Measurements from ENCODE around the gene CGB2.
"Not testable (repeated sequence)": the region's sequence is repeated elsewhere in the genome, so short reads cannot be mapped to it uniquely, and the experiment has no call there.

Gene CGB2

DNA sequence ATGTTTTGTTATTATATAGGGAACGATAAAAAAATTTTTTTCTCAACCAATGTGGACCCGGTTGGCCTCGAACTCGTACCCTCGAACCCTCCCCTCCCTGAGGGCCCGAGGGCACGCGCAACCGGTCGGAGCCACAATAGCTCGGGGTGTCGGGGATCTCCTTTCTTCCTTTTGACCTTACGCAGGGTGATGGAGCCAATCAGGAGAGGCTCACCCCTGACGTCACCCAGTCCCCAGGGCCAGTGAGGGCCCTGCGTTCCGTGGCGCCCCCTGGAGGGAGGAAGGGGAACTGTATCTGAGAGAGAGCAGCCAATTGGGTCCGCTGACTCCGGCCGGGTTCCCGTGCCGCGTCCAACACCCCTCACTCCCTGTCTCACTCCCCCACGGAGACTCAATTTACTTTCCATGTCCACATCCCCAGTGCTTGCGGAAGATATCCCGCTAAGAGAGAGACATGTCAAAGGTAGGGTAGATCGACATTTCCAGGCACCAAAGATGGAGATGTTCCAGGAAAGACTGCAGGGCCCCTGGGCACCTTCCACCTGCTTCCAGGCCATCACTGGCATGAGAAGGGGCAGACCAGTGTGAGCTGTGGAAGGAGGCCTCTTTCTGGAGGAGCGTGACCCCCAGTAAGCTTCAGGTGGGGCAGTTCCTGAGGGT is at the start of gene CGB2:
Gene CGB2, plus strand, starts transcription at position 249 of the 660 bp plus-strand sequence. Its CDS starts 206 bp downstream, at position 455.
- not testable (repeated sequence) for DNase-seq (ENCODE audit: low read depth in 2 of 2)

DNA sequence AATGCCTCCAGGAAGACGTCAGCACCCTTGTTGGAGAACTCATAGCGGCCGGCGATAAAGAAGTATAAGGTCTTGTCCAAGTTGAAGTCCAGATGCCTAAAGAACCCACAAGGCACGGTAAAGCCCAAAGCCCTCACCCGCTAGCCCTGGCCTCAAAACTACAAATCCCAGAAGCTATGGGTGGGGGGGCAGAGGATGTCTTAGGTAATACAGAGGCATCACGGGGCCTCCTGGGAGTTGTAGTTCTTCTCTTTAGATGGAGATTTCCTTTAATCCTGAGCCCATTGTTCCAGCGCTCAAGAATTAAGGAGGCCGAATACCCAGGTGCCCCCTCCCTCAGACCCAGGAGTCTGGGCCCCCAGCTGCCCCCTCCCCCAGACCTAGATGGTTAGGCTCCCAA is 49.4 kb upstream of the CGB2 start:
- no peak for DNase-seq (ENCODE audit: low read depth in 2 of 2)

DNA sequence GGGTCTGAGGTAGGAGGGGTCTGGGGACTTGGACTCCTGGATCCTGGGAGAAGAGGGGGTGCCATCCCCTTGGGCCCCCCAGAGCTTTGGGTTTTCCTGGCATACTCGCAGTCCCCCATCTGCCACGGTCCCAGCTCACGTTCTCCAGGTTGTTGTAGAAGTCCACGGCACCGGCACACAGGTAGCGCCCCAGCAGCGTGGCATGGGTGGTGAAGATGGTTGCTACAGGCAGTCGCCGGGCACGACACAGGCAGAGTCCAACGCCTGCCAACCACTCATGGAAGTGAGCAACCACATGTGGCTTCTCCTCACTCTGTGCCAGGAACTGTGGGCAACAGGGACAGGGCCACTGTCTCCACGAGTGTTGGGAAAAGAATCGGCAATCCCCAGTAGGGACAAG is 46.0 kb upstream of the CGB2 start:
- no peak for DNase-seq (ENCODE audit: low read depth in 2 of 2)

DNA sequence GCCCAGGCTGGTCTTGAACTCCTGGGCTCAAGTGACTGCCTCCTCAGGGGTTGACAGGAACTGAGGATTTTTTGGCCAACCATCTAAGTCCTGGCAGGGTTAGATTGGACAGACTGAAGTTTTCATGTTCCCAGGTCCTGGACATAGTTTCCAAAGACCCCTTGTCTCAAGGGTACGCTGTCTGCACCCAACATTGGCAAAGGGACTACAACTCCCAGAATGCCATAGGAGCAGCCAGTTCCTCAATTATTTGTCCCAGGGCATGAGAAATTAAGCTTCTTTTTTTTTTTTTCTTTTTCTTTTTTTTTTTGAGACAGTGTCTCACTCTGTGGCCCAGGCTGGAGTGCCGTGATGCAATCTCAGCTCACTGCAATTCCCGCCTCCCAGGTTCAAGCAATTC is 45.5 kb upstream of the CGB2 start:
- no peak for DNase-seq (ENCODE audit: low read depth in 2 of 2)

DNA sequence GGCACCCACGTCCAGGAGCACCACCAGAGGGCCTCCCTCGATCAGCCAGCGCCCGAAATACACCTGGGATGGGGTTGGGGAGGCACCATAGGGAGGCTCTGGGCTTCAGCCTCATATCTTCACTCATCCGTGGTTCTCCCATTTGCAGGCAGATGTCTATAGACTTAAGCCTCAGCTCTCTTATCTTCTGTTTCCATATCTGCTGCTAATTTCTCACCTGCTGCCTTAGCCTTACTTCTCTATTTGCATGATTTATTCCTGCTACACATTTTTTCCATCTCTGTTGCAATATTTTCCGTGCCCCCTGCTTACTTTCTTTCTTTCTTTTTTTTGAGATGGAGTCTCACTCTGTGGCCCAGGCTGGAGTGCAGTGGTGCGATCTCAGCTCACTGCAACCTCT is 44.4 kb upstream of the CGB2 start:
- no peak for DNase-seq (ENCODE audit: low read depth in 2 of 2)

DNA sequence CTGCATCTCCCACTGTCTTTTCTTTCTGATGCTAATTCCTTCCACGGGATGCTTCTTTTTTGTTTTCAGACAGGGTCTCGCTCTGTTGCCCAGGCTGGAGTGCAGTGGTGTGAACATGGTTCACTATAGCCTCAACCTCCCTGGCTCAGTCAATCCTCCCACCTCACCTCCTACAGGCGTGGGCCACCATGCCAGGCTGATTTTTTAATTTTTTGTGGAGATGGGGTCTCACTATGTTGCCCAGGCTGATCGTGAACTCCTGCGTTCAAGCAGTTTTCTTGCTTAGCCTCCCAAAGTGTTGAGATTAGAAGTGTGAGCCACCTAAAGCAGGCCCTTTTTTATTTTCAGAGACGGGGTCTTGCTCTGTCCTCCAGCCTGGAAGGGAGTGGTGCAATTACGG is 43.4 kb upstream of the CGB2 start:
- no peak for DNase-seq (ENCODE audit: low read depth in 2 of 2)

DNA sequence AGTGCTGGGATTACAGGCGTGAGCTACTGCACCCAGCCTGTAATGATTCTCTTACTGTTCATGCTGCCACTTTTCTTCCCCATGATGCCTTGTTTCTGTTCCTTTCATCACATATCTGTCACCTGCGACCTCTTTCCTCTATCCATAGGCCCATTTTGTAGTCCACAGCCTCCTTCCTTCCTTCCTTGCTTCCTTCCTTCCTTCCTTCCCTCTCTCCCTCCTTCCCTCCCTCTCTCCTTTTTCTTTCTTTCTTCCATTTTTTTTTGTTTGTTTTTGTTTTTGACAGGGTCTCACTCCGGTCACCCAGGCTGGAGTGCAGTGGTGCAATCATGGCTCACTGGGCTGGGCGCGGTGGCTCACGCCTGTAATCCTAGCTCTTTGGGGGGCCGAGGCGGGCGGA is 42.8 kb upstream of the CGB2 start:
- DNase-seq (ENCODE audit: low read depth in 2 of 2) = no peak

DNA sequence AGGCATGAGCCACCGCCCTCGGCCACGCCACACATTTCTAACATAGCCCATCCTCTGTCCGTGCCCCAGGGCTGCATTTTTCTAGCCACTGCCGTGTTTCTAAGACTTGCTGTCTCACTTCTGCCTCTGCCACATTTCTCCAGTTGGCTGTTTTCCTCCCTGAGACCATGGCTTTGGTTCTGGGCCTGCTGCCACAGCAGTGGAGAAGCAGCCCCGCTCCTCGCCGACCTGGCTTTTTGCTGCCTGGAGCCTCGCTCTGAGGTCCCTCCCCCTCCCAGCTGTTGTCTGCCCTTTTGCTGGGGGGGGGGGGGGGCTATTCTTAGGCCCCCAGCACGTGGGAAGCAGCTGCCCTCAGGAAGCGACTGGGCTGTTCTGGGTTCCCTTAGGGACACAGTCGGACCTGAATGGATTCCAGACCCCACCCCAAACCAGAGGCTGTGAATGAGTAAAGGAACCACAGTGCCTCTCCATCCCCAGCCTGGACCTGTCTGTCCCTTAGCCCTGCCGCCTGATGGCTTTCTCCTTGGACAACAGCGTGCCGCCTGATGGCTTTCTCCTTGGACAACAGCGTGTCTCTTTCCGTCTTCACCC is 41.9 kb upstream of the CGB2 start:
- no peak for DNase-seq (ENCODE audit: low read depth in 2 of 2)

DNA sequence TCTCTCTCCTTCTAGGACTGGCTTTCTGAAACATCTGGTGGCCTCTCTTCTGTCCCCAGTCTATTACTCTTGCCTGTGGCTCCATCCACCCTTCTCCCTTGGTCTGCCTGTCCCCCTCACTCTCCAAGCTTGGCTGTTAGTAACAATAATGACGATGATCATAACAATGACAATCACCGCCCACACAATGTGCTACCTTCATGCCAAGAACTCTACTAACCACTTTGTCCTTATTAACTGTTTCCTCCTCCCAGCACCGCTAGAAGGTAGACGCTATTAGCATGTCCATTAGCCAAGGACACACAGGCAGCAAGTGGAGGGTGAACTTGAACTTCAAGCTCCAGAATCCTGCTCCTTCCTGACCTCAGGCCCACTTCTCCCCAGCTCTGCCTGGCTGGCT is 41.3 kb upstream of the CGB2 start:
- DNase-seq (ENCODE audit: low read depth in 2 of 2) = no peak

DNA sequence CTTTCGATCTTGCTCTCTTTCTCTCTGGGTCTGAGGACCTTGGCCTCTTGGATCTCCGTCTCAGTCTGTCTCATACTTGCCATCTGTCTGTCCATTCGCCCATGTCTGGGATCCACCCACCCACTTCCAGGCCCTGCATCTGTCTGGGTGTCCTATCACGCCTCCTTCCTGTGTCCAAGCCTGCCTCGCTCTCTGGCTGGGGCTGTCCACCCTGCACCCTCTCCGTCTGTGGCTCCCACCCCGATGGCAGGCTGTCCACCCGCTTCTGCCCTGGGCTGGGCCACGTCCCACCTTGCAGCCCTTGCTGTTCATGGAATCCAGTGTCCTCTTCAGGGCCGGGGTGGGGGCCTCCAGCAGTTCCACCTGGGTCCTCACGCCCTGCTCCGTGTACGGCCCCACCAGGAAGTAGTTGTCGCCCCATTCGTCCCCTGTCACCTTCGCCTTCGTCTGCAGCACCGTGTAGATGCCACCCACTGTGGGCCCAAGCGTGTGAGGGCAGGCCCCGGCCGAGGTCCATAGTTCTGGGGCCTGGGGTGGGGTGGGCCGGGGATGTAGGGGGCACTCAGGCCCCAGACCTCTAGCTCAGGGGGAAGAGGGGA is 40.6 kb upstream of the CGB2 start:
- no peak for DNase-seq (ENCODE audit: low read depth in 2 of 2)

DNA sequence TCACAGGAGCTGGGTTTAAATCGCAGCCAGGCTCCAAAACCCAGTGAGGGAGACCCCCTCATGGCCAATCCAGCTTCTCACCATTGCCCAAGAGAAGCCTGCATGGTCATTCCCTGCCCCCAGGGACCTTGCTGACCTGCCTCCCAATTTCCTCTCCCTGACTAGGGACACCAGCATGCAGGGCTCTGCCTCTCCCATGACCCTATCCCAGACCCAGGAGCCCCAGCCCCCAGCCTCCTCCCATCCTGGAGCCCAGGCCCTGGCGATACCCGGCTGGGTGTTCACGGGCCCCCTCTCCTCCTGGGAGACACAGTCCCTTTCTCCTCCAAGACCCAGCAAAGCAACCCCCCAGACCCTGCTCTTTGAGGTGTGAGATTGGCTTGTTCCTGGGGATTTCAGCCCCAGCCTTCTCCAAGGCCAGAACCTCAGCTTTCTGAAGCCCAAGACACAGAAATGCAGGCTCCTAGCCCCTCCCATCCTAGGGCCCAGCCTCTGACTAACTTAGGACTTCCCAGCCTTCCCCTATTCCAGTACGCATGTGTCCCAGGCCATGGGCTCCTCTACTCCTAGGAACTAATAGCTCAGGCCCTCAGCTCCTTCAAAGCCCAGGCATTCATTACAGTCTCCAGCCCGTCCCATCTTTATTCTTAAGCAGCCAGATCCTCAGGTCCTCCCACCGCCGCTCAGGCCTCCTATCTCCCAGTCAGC is 39.7 kb upstream of the CGB2 start:
- no peak for DNase-seq (ENCODE audit: low read depth in 2 of 2)

DNA sequence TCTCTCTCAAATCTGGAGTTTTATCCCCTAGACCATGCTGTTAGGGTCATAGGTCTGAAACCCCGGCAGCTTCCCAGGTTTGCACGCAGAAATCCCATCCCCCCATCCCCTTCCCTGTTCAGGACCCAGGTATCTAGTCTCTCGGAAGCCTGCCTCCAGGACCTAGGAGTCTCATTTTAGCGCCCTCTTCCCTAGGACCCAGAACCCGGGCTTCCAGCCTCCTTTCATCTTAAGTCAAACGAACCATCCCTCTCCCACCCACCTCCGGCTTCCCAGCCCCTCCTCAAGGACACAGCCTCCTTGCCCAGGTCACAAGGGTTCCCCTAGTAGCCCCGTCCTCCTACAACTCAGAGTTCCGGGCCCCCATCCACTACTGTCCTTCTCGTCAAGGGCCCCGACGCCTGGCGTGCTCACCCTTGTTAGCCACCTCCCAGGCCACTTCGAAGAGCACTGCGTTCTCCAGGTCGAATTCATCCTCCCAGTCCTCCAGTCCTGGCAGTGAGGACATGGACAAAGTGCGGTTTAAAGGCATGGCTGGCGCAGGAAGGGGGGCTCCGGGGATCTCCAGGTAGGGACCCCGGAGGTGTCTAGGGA is 39.0 kb upstream of the CGB2 start:
- no peak for DNase-seq (ENCODE audit: low read depth in 2 of 2)

DNA sequence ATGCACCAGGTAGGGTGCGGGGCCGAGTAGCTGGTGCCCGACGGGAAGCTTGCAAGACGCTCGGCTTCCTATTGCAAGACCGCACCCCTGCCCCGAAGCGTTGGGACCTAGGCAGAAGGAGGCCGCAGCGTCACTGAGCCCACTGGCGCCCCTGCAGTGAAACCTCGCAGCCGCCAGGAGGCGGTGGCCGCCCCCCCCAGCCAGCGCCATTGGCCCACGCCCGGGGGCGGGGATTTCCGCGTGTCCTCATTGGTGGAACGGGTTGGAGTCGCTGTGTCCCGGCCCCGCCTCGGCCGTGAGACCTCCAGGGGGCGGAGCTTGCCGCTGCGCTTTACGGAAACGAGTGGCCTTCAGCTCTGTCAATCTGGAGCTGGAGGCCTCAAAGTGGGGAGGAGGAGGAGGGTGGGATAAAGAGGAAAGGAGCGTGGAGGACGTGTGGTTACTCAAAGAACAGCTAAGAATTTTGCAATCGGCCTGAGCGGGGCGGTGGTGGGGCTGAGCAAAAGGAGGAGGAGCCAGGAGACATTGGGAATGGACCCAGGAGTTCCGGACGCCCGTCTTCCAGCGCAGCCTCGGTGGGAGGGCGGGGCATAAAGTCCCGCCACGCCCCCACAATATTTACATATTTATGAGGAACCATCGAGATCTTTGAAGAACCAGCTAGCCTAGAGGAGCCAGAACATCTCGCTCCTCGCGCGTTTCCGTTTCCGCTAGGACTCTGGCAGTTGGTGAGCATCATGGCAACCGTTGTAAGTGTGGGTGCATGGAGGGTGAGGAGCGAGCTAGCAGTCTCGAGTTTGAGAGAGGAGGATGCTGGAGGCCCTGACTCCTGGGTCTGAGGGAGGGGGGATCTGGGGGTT is 38.3 kb upstream of the CGB2 start, which contains the start of the genes GYS1 and RUVBL2:
Gene GYS1, minus strand, starts transcription at position 135 of the 860 bp plus-strand sequence. CDS start 197 bp downstream, outside the sequence.
Gene RUVBL2, plus strand, starts transcription at position 713 of the 860 bp plus-strand sequence. Its CDS starts 25 bp downstream, at position 738.
- DNase-seq (ENCODE audit: low read depth in 2 of 2) = peak; percentile 99

DNA sequence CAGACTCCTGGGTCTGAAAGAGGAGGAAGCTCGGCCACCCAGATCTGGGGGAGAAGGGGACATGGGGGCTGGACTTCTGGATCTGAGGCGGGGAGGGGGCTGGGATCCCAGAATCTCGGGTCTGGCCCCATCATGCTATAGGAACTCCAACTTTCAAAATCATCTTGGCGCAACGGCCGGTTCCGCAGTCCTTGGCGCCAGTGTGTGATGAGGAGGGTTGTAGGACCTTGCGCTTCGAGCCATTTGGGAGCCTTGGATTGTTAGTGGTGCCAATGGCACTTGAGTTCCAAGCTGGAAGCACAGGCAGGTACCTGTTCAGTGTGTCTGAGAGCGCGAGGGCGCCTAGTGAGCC is 37.7 kb upstream of the CGB2 start:
- DNase-seq (ENCODE audit: low read depth in 2 of 2) = no peak

DNA sequence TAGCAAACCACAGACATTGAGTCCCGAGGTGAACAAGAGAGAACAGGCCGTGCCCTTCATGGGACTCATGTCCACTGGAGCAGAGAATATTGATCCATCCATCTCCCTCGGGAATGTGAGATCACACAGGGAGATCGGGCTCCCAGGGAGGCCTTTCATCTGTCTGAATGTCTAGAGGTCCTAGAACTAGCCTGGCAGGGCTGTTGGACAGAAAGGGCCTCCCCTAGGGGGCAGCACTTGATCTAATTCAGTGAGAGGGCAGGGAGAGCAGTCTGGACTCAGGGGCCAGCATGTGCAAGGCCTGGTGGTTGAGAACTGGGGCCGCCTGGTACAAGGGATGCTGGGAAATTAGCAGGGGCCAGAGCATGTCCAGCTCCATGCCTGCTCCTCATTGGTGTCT is 33.7 kb upstream of the CGB2 start:
- DNase-seq (ENCODE audit: low read depth in 2 of 2) = no peak

DNA sequence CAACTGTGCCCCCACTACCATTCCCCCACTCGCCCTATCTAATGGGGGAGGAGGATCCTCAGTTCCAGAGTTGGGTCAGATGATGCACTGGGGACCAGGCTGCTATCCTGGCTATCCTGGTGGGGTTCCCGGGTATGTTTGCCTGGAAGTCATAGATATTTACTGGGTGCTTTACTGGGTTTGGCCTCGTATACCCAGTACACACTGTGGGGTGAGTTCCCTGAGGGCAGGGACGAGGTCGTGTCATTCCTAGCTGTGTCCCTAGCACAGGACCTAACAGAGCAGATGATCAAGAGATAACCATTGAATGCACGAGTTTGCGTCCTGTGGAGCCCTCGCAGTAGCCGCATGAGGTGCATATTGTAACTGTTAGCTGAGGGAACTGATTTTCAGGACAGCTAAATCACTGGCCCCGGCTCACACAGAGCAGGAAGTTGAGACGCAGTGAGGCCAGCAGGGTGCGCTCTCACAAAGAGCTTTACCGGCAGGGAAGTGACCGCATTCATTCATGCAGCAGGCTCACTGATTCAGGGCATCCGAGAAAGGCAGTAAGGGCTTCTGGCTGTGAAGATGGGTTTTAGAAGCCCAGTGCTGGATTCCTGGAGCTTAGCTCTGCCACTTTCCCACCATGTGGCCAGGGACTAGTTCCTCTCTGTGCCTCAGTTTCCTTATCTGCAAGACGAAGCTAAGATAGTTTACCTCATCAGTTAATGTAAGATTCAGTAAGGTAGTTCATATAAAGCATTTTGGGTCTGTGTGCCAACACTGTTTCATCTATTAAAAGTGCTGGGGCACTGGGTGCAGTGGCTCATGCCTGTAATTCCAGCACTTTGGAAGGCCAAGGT is 32.0 kb upstream of the CGB2 start:
- no peak for DNase-seq (ENCODE audit: low read depth in 2 of 2)

DNA sequence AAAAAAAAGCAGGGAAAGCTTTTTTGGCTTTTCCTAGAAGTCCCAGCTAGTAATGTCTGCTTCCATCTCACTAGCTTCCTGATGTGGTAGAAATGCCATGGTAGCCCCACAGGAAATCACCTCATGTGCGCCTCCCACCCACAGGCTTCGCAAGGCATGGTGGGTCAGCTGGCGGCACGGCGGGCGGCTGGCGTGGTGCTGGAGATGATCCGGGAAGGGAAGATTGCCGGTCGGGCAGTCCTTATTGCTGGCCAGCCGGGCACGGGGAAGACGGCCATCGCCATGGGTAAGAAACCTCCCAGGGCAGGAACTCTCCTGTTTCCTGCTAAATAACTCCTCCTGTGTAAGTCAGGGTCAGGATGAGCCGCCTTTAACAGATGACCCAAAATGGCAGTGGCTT is 27.6 kb upstream of the CGB2 start:
- DNase-seq (ENCODE audit: low read depth in 2 of 2) = no peak

DNA sequence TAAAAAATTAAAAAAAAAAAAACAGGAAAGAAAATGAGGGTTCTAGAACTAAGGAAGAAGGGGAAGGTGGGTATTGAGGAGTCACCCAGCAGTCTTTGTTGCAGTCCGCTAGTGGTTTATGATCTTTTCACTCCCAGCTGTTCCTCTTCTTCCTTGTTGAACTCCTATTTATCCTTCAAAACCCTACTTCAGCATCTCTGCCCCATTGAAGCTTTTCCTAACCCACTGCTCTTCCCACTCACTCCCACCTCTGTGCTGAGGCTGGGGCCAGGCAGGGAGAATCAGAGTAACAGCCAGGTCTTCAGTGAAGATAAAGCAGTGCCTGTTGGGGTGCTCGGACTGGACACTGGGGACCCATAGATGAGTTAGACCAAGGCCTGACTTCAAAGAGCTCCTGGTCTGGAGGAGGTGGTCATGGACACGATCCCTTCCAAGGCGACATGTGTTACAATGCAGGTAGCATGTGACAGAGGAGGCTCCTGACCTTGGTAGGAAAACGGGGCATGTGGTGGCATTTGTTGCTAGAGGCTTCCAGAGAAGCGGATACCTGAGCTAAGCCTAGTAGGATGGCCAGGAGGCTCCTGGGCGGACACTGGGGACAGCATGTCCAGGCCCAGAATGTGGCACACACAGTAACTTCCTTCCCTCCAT is 26.6 kb upstream of the CGB2 start:
- no peak for DNase-seq (ENCODE audit: low read depth in 2 of 2)

DNA sequence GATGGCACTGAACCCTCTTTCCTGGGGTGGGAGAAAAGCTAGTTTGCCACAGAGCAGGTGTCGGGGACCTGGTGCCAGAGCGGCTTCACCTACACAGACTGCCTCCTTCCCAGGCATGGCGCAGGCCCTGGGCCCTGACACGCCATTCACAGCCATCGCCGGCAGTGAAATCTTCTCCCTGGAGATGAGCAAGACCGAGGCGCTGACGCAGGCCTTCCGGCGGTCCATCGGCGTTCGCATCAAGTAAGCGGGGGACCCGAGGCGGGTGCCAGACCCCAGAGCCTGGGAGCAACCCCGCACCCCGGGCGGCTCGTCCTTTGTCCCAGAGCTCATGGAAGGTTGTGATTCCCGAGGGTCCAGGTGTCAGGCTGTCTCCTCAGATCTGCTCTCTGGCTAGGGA is 24.8 kb upstream of the CGB2 start:
- no peak for DNase-seq (ENCODE audit: low read depth in 2 of 2)

DNA sequence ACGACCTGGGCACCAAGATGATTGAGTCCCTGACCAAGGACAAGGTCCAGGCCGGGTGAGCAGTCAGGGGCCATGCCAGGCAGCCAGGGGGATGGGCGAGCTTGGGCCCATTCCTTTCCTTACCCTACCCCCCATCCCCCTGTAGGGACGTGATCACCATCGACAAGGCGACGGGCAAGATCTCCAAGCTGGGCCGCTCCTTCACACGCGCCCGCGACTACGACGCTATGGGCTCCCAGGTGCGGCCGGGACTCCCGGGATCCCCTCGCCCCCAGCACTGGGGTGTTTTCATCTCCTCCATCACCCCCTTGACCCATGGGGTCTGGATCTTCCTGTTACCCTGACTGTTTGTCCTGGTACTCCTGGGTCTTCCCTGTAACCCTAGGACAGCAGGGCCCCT is 21.9 kb upstream of the CGB2 start:
- no peak for DNase-seq (ENCODE audit: low read depth in 2 of 2)
